Left cardiac atrium (tissue), 4 donors: ENCODE data around the gene ZC3H14. TPM values are rescaled to one million over a fixed set of nuclear protein-coding genes. Genes with fewer than 3 reads are reported as not detected.

Experiments used
- ATAC-seq, 2 donors: fragments of 200-7000 bp; cut with Tn5 transposase; one replicate each; pipeline ENCODE4 v1.9.1; 2020; ENCODE audit warnings: mild to moderate bottlenecking in 2 of 2, moderate library complexity in 2 of 2
- DNase-seq: peaks from one replicate; pipeline ENCODE4 v3.0.0-alpha.2; 2020
- intact Hi-C, 2 donors: fragments of 100-400 bp; cut with DNase I; formaldehyde crosslinking; loops; one replicate each; pipeline versions ENCODE4 v1.14.1 to v1.15.1; 2022 to 2023
- total RNA-seq, 2 donors: library from RNA; stranded (reverse); fragmentation: NEBNext Ultra II Directional; extraction: Animal tissue kit (Norgen Biotek cat#: 25700); gene quantifications; one replicate each; pipeline ENCODE4 v1.2.1, GENCODE V29; 2021
- donor health status: DM: no; HTN: yes; CAD: no.
- donor health status: DM: no; HTN: yes; CAD: no; lungs with severe emphysema.
- donor health status: DM: yes; HTN: yes; CAD: no.
- donor health status: Dilated cardiomyopathy.

The ZC3H14 gene
- total RNA-seq, 2 donors from 2014 or later: 38.0 to 41.4 TPM

DNA sequence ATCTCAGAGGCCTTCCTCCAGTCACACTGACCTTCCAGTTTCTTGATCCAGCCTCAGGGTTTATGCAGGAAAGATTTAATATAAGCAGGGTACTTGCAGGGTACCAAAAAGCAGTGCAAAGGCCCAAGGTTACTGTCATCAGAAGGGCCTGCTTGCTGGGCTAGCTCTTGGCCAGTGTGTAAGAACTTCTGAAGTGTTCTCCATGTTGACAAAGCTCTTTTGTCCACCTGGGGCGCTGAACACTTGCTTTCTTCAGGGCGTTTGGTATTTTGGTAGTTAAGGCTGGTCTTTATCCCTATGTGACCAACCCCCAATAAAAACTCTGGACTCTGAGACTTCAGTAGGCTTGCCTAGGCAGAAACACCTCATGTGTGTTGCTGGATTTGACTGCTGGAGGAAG is 69.7 kb downstream of the ZC3H14 start:
- DNase-seq (no peak), ATAC-seq (no peak)
- intact Hi-C loops: no loop called here

DNA sequence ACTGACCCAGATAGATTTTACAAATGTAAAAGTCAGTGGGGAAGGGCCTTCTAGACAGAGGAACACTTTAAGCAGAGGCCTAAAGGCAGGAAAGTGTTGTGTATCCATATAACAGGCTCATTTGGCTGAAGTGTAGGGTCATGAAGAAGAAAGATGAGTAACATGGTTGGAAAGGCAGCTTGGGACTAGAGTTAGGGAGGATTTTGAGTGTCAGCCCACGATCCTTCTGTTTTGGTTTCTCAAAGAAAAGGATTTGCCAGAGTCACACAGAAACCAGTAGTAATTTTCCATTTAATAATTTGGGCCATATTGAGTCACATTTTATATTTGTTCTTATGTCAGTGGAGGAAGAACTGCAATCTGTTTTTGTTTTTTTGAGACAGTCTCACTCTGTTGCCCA is 76.4 kb downstream of the ZC3H14 start:
- no peak for DNase-seq
- intact Hi-C loops: no loop called here
- no peak for ATAC-seq

DNA sequence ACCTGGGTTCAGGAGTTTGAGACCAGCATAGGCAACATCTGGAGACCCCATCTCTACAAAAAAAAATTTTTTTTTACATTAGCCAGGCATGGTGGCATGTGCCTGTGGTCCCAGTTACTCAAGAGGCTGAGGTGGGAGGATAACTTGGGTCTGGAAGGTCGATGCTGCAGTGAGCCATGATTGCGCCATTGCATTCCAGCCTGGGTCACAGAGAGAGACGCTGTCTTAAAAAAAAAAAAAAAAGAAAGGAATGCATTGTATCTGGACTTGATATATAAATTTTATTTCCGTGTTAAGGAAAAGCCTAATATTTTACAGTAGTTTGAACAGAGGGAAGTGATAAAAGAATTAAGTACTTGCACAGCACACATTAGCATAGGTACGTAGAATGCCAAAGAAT is 97.2 kb downstream of the ZC3H14 start:
- ATAC-seq: no peak
- intact Hi-C loops: loop anchor here (10.0 kb wide), 2 partner anchors 205 to 1255 kb away; no protein-coding TSS in a partner anchor
- DNase-seq: no peak

GRCh38 chr14:88667555-88668273 is 104.9 kb downstream of the ZC3H14 start:
- intact Hi-C loops: loop anchor here (10.0 kb wide), 2 partner anchors 197 to 1247 kb away; no protein-coding TSS in a partner anchor
- DNase-seq: no peak
- ATAC-seq: peak; percentile 79 to 82

DNA sequence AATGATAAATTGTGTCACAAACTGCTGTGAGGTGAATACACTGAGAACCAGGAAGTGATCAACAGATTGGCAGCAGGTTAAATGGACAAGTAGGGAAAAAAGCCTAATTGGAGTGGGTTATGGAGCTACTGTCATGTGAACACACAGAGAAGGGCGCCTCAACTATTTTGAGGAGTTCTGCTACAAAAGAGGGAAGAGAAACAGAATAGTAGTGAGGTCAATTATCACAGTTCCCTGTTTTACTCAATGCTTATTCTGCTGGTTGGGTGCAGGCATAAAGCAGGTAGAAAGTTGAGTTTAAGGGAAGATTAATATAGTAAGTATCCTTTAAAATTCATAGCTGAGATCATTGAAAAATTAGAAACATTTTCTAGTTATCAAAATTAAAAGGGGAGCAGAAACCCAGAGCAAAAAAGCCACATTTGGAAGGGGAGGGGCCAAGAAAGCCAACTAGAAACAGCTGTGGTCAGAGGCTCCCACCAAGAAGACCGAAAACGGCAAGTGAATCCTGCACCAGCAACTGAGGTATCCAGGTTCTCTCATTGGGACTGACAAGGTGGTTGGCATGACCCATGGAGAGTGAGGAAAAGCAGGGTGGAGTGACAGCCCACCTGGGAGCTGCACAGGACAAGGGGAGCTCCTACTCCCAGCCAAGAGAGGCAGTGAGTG is 105.7 kb downstream of the ZC3H14 start:
- ATAC-seq (no peak), DNase-seq (no peak)
- intact Hi-C loops: loop anchor here (10.0 kb wide), 2 partner anchors 196 to 1246 kb away; no protein-coding TSS in a partner anchor

DNA sequence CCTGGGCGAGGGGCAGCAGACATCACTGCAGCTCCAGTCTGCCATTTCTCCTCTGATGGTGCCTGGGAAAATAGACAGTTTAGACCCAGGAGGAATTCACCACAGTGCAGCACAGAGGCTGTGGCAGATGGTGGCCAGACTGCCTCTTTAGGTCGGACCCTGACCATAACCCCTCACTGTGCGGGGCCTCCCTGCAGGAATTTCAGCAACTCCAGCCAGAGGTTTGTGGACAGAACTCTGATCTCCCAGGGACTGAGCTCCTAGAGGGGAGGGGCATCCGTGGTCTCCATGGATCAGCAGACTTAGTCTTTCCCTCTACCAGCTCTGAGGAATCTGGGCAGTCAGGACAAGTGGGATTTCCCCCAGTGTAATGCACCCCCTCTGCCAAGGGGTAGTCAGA is 106.5 kb downstream of the ZC3H14 start:
- intact Hi-C loops: loop anchor here (10.0 kb wide), 2 partner anchors 195 to 1245 kb away; no protein-coding TSS in a partner anchor
- ATAC-seq (no peak), DNase-seq (no peak)

Other genes with a start within 250 kb of the ZC3H14 start
- not detected for gene KCNK10, start 239.8 kb upstream of the ZC3H14 start, total RNA-seq
- gene SPATA7, start 177.4 kb upstream of the ZC3H14 start, total RNA-seq: 10 to 100 TPM in 1 of 2 donors, 1 to 10 TPM in 1; 6.3 to 10.8 TPM
- gene PTPN21, start 8.0 kb upstream of the ZC3H14 start, total RNA-seq: 10 to 100 TPM; 33.5 to 35.0 TPM
- under 1 TPM; 0.56 to 0.84 TPM for gene EML5, start 229.9 kb downstream of the ZC3H14 start, total RNA-seq